Smooth muscle cell (in vitro differentiated cells): ENCODE data around the gene RHOF. TPM values are rescaled to one million over a fixed set of nuclear protein-coding genes. Genes with fewer than 3 reads are reported as not detected.

Experiments used
- DNase-seq: peaks from one replicate; lab custom pipeline; 2025; ENCODE audit not compliant: unreplicated experiment; lab: John Stamatoyannopoulos, UW
- H2AFZ ChIP-seq: fragments of 200-600 bp; sonication (generic); 2 replicates; pipeline ENCODE4 v1.6.0; 2016; ENCODE audit warnings: antibody characterized with exemption, low read depth, mild to moderate bottlenecking
- H3F3A ChIP-seq: fragments of 200-600 bp; sonication (generic); 2 replicates; pipeline ENCODE4 v1.6.0; 2017; ENCODE audit warnings: antibody characterized with exemption, low read depth
- H3K27ac ChIP-seq: fragments of 200-600 bp; sonication (generic); 2 replicates; pipeline ENCODE4 v1.5.1; 2016; ENCODE audit warnings: low read depth, mild to moderate bottlenecking
- H3K27me3 ChIP-seq: fragments of 200-600 bp; sonication (generic); 2 replicates; pipeline ENCODE4 v1.6.1; 2016; ENCODE audit warnings: low read depth, mild to moderate bottlenecking
- H3K36me3 ChIP-seq: fragments of 200-600 bp; sonication (generic); 2 replicates; pipeline ENCODE4 v1.5.1; 2016; ENCODE audit warnings: low read depth
- H3K4me1 ChIP-seq: fragments of 200-600 bp; sonication (generic); 2 replicates; pipeline ENCODE4 v1.5.1; 2016; ENCODE audit warnings: low read depth
- H3K4me2 ChIP-seq: fragments of 200-600 bp; sonication (generic); 2 replicates; pipeline ENCODE4 v1.6.0; 2016; ENCODE audit warnings: mild to moderate bottlenecking
- H3K4me3 ChIP-seq: fragments of 200-600 bp; sonication (generic); 2 replicates; pipeline ENCODE4 v1.5.1; 2016; ENCODE audit warnings: mild to moderate bottlenecking
- H3K79me2 ChIP-seq: fragments of 200-600 bp; sonication (generic); 2 replicates; pipeline ENCODE4 v1.6.0; 2016; ENCODE audit warnings: low read depth, mild to moderate bottlenecking
- H3K9ac ChIP-seq: fragments of 200-600 bp; sonication (generic); 2 replicates; pipeline ENCODE4 v1.6.0; 2016; ENCODE audit warnings: low read depth
- H3K9me3 ChIP-seq: fragments of 200-600 bp; sonication (generic); replicated peaks from 2 replicates; pipeline ENCODE4 v1.5.1; 2016; ENCODE audit warnings: low read depth
- H4K20me1 ChIP-seq: fragments of 200-600 bp; sonication (generic); 2 replicates; pipeline ENCODE4 v1.6.0; 2016; ENCODE audit warnings: low read depth
- WGBS: methylation state at CpG from one replicate; pipeline ENCODE4 v1.1.7; 2016; ENCODE audit warnings: low lambda C conversion rate; 5-methylcytosine and 5-hydroxymethylcytosine counted together
- polyA plus RNA-seq: library from polyadenylated mRNA; unstranded; fragments of >200 nt; fragmentation: Nextera tagmentation; extraction: Ambion mirVana; gene quantifications from 2 replicates; pipeline ENCODE4 v1.2.1, GENCODE V29; 2016
- total RNA-seq: library from RNA; depleted of rRNA; stranded (reverse); fragments of >200 nt; gene quantifications from 2 replicates; pipeline ENCODE4 v1.2.3, GENCODE V29; 2014
- TF ChIP-seq, protein P1 (sequence below): fragments of 200-600 bp; sonication (generic); IDR thresholded peaks from 2 replicates; pipeline ENCODE4 v1.5.1; 2017; ENCODE audit warnings: borderline replicate concordance, mild to moderate bottlenecking, antibody characterized with exemption; ENCODE audit not compliant: insufficient read depth, poor library complexity, severe bottlenecking

Gene RHOF
- total and polyA plus RNA-seq, 2 experiments from 2014 or later: 15.3 to 25.9 TPM

DNA sequence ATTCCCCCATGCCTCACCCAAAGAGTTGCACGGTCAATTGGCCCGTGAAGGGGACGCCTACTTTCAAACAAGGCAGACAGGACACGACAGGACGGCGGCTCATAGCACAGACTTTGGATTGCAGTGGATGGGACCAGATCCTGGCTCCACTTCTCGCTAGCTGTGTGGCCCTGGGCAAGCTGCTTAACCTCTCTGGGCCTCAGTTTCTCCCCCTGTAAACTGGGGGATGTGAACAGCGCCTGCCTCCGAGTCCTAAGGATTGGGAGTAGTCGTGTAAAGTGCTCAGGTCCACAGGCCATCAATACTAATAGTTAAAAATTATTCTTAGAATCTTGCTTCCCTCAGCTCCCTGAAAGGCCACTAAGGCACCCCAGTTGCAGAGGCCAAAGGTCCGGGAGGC is 13.1 kb downstream of the RHOF start:
- Histone ChIP-seq H3K4me2 (no peak overlapping the region), H3K4me3 (no peak overlapping the region), H2AFZ (no peak overlapping the region), H3K9me3 (no peaks in the 10 kb centered on the region), H3K4me1 (peaks cover 7% of the 10 kb centered on the region), H3K27ac (no peak overlapping the region), H3K9ac (no peak overlapping the region), H3F3A (peaks cover 5% of the 10 kb centered on the region), H4K20me1 (peaks cover 40% of the 10 kb centered on the region), H3K79me2 (peaks cover 4% of the 10 kb centered on the region), H3K27me3 (no peaks in the 10 kb centered on the region), H3K36me3 (no peaks in the 10 kb centered on the region)
- no peak for DNase-seq
- WGBS: 93% methylated on average over 11 of the region's 11 CpGs
- TF ChIP-seq, protein P1, sequence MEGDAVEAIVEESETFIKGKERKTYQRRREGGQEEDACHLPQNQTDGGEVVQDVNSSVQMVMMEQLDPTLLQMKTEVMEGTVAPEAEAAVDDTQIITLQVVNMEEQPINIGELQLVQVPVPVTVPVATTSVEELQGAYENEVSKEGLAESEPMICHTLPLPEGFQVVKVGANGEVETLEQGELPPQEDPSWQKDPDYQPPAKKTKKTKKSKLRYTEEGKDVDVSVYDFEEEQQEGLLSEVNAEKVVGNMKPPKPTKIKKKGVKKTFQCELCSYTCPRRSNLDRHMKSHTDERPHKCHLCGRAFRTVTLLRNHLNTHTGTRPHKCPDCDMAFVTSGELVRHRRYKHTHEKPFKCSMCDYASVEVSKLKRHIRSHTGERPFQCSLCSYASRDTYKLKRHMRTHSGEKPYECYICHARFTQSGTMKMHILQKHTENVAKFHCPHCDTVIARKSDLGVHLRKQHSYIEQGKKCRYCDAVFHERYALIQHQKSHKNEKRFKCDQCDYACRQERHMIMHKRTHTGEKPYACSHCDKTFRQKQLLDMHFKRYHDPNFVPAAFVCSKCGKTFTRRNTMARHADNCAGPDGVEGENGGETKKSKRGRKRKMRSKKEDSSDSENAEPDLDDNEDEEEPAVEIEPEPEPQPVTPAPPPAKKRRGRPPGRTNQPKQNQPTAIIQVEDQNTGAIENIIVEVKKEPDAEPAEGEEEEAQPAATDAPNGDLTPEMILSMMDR: no peak

DNA sequence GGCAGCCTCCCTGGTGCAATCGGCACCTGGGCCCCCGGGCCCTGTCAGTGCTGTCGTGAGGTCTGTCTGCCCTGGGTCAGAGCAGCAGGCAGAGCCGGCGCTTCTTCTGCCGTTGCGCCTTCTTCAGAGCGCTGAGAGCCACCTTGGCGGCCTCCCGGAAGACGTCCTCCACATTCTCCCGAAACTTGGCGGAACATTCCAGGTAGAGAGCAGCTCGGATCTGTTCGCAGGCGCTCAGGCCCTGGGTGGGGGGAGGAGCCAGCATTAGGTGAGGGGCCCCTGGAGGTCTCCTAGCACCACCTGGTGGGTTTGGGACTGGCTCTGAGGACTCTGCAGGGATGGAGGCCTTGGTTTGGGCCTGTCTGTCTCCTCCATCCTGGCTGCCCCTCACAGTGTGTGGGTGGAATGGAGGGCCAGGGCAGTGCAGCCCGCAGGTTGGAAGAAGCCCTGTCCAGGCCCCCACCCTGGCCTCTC is 14.0 kb downstream of the RHOF start:
- WGBS: 95% methylated on average over 17 of the region's 17 CpGs
- Histone ChIP-seq H3K4me2 (no peak overlapping the region), H2AFZ (no peak overlapping the region), H3K27me3 (no peaks in the 10 kb centered on the region), H3K36me3 (no peaks in the 10 kb centered on the region), H3F3A (peaks cover 5% of the 10 kb centered on the region), H3K4me3 (no peak overlapping the region), H4K20me1 (peaks cover 34% of the 10 kb centered on the region), H3K79me2 (peaks cover 4% of the 10 kb centered on the region), H3K9ac (no peak overlapping the region), H3K9me3 (no peaks in the 10 kb centered on the region), H3K4me1 (peaks cover 7% of the 10 kb centered on the region), H3K27ac (no peak overlapping the region)
- TF ChIP-seq, protein P1: no peak
- DNase-seq: no peak

DNA sequence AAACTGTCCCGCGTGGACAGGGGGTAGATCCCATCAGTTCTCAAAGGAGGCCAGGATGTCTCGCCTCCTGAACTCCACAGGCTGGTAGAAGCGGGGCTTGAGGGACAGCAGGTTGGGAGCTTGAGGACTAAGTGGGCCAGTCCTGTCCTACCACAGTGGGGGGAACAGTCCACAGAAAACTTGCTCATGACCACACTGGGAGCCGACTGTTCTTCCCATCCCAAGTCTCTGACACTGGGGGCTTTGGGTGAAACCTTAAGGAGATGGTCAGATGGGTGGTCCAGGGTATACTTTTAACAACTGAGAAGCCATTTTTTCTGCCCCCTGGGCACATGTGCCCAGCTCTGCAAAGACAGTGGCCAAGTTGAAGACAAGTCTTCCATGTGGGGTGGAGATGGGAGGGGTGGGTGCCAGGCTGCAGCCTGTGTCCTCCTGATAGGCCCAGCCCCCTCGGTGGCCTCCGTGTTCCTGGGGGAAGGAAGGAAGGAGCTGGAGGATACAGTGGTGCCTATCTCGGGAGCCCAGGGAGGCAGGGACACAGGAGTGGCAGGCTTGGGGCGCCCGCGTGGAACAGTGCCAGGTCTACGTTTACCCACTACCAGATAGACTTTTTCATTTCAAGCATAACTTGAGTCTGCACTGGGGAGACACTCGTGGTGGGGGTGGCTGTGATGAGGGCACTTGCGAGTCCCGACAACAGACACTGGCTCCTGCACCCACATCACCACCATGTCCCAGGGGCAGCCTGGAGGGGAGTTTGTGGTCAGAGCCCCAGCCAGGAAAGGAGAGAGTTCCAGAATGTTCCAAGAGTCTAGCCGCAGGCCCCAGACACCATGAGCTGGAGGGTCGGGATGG is 14.7 kb downstream of the RHOF start:
- DNase-seq: no peak
- Histone ChIP-seq H3K27me3 (no peaks in the 10 kb centered on the region), H3K9me3 (no peaks in the 10 kb centered on the region), H3K4me1 (peaks cover 7% of the 10 kb centered on the region), H3K36me3 (no peaks in the 10 kb centered on the region), H3K4me3 (no peak overlapping the region), H4K20me1 (peaks cover 29% of the 10 kb centered on the region), H3K9ac (no peak overlapping the region), H3K27ac (no peak overlapping the region), H3K79me2 (peaks cover under 1% of the 10 kb centered on the region), H3K4me2 (no peak overlapping the region), H2AFZ (no peak overlapping the region), H3F3A (peaks cover 5% of the 10 kb centered on the region)
- 93% methylated on average over 17 of the region's 17 CpGs for WGBS
- TF ChIP-seq, protein P1: no peak
